ENCODE data around the gene SF3A1.

The SF3A1 gene

DNA sequence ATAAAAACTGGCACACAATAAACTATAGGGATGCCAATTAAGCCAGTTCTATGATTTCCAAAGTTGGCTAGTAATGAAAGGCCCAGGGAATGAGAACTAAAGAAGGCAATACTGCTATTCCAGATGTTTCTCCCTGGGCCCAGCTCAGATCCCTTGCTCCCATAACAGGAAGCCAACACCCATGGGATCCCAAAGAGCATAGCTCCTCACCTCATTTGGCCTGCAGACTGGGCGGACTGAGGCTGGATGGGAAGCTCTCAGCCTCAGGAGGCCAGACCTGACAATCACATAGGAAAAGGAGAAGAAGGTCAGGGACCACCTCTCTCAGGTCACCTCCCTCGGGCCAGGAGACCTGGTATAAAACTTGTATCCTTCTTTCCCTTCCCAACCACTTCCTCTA, 35.2 kb downstream of the SF3A1 start:
- DNase-seq = no peak

DNA sequence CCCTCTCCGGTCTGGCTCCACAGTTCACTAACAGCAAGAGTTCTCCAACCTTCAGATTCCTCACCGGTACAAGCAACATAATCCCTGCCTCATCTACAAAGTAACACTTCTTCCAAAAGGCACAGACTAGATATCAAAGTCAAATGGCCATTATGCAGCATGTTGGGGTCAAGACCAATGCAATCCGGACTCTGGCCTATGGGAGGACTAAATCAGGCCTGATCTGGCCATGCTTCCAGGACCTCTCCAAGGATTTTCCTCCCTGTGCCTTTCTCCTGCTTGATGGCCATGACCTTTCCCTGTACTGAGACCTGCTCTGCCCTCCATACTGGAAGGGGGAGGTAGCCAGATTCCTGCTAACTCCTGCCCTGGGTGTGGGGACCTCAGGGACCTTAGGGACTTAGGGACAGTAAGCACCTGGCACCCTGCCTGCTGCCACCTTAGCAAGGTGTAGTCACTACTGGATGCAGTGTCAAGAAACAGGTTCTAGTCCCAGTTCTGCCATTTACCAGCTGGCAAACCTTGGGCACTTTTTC, 36.6 kb downstream of the SF3A1 start:
- no peak for DNase-seq

DNA sequence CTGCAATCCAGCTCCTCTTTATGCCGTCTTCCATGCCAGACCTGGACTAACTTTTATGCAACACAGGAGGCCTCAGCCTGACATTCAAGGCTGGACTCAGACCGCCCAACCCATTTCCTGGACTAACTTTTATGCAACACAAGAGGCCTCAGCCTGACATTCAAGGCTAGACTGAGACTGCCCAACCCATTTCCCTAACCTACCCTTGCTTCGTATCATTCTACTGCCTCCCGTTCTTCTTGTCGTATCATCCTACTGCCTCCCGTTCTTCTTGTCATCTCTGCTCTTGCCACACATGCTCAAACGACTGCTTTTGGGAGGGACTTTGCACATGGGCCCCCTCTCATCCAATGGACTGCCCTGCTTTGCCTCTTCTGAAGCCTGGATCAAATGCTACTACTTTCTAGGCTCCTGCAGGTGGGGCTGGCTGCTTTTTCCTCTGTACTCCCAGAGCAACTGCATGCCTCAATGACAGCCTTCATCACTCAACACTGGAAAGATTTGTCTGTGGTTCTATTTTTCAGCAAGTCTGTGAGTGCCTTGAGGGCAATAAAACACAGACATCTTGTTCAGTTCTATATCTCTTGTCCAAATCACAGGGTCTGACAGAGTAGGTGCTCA, 37.8 kb downstream of the SF3A1 start:
- no peak for DNase-seq

DNA sequence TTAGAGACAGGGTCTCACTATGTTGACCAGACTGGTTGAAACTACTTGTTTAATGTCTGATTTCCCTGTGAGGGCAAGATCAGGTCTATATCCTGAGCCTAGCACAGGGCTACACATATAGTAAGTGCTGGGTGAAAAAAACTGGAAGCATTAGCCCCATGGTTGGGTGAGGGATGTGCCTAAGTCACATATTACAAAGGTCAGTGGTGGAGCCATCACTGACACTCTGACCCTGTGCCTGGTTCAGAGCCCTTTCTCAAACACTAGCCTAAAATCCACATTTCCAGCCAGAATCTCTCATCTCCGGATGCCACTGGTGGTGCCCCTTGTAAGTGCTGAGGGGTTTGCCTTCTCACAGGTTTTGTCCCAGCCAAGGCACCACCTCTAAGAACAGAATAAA, 38.9 kb downstream of the SF3A1 start:
- no peak for DNase-seq

DNA sequence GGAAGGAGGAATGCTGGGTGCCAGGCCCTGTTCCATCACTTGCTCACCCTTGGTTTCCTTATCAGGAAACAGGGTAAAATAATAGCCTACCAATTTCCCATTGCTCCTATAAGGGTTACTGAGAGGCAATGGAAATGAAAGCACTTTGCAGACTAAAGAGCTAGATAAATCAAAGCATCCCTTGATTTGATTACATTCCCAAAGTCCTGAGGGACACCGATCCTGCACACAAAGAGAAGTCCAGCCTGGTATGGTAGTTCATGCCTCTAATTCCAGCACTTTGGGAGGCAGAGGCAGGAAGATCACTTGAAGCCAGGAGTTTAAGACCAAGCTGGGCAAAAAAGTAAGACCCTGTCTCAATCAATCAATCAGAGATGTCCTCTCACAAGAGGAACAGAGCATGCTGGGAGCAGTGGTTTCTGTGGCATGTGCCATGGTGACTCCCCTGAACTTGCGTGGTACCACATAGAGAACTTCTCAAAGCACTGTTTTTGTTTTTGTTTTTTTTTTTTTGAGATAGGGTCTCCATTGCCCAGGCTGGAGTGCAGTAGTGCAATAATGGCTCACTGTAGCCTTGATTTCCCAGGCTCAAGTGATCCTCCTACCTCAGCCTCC, 40.6 kb downstream of the SF3A1 start:
- no peak for DNase-seq

DNA sequence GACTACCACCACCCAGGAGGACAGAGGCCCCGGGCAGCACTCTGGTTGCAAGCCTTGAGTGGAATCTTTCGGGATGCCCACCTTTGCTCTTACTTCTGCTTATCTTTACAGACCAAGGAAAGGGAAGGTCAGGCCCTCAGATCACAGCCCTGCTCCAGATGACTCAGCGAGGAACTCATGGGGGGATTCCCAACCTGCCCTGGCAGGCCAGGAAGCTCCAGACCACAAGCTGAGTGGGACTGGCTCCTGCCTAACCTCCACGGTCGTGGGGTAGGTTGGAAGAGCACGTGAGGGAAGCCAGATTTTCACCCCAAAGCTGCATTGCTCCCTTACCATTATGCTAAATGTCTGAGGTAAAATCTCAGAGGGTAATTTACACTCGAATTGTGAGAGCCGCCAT, 41.8 kb downstream of the SF3A1 start:
- DNase-seq = peak; percentile 43

DNA sequence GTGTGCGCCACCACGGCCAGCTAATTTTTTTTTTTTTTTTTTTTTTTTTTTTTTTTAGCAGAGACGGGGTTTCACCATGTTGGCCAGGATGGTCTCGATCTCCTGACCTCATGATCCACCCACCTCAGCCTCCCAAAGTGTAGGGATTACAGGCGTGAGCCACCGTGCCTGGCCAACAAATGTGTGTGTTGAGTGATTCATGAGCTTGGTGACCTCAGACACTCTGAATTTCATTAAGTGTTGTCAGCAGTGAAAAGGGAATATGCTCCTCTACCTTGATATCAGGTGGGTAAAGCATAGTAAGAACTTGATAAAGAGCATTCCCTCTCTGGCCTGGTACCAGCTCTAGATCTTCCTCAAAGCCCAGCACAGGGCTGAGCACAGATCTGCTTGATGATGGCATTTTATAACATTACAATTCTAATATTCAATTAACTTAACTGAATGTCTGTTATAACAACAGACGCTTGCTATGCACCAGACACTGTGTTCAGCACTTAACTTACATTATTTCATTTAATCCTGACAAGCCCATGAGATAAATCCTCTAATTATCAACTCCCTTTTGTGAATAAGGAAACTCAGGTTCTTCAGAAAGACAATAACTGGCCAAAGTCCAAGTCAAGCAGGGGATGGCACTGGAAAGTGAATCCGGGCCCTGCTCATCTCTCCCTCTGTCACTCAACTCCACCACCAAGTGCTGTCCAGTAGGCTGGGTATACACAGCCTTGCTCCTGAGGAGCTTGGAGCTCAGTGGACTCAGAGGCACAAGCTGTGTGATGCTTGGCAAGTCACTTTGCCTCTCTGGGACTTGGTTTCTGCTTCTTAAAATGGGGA, 42.9 kb downstream of the SF3A1 start:
- DNase-seq = no peak

DNA sequence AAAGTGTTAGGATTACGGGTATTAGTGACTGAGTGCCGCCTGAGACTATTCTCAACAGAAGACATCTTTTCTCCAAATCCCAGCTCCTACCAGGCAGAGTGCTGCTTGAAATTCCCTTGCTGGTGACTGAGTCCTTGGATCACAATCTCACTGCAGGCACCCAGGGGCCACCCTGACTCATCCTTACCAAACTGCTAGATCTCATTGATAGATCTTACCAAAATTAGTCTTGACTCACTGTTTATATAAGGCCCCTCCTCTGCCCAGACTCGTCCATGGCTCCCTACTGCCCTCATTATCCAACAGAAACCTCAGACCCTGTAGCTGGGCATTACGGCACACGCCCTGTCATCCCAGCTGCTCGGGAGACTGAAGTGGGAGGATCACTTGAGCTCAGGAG, 44.6 kb downstream of the SF3A1 start:
- DNase-seq = no peak

DNA sequence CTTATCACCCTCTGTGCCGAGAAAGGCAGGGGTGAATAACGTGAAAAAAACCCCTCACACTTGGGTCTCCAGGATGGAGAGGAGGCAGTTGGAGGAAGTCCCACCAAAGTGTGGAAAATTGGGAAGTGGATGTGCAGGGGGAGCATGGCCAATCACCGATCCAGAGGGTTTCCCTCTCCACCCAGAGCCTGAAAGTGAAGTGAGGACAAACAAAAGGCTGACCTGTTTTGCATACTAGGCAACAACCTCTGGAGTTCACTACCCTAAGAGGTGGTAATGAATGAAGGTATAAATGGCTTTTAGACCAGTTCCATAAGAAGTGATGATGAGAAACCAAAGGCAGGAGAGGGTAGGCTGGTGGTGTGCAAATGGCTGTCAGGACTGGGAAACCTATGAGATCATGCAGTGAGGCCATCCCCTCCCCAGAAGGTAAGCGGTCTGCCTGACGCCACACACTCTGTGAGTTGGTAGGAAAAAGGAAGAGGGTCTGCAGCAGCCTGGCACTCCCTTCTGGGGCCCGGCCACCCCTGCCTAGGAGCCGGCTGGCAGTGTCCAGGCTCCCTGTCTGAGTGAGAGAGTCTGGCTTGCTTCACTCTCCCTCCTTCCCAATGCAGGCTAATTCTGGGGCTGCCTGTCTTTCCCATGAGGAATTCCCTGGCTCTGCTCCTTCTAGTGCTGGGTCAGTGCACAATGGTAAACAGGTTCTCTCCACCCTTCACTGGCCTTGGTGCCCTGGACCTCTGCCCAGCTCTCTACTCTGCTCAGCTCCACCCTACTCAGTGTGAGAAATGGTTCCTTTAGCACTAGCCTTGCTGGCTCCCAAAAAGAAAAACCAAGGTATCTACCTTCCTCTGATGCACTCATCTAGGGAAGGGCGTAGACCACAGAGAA, 45.6 kb downstream of the SF3A1 start:
- no peak for DNase-seq

DNA sequence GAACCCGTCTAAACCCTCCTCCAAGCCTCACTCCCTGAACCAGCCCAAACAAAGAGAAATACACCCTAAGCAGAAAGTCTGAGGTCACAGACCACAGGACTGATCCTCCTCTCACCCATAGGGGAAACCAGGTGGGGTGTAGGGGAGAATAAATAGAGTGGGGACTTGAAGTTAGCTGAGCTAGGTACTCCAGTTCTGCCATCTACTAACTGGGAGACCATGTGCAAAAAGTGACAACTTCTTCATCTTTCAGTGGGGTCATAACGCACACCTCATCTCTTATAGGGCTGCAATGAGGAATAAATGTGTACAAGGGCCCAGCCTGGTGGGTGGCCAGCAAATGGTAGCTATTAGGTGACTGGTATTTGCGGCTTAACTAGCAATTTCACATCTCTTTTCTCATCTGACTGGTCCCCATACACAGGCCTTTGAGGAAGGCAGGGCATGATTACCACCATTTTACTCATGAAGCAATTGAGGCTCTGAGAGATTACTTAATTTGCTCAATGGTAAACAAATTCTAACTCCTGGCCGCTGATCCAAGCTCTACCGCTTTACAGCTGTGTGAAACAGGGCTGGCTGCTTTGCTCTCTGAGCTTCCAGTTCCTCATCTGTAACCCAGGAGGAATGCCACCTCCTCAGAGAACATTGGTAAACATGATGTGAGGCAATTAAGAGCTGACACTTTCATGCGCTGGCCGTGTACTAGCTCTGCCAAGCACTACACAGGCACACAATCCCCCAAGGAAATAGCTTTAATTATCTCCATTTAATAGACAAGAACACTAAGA, 46.5 kb downstream of the SF3A1 start:
- no peak for DNase-seq

DNA sequence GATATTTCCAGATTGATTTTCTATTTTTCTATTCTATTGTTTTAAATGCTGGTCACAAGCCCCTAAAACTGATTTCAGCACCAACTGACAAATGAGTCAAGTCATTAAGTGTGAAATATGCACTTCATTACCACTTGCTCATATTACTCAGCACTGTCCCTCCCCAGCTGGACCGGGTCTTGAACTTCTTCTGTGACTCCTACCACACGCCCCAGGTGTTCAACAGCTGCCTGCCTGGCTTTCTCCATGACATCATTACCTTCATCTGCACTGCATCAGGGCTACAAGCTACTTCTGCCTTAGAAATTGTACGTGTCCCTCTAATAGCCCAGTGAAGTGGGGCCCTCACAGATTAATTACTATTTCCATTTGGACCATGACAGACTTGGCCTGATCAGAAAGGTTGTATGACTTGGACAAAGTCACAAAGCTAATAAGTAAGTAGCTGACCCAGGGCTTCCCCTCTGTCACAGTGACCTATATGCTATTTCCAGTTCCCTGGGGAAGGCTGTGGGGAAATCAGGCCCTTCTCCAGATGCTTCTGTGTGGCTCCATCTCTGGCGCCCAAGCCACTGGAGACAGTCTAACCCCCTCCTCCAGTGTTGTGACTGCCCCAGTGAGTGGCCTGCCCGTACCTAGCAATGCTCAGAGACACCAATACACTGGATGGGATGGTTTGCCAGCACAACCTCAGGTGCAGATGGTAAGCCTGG, 48.0 kb downstream of the SF3A1 start:
- DNase-seq = no peak

DNA sequence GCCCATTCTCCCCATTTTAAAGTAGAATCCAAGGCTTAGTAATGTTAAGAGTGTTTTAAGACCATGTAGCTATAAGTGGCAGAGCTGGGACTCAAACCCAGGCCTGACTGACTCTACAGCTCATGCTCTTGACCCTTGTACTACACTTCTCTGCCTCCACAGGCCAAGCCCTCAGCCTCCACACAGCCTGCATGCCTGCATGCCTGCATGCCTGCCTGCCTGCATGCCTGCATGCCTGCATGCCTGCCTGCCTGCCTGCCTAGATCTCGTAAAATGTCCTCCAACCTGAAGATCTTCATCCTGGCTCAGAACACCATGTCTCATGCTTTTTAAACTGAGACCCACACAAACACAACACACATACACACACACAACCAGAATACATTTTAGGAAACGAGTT, 48.6 kb downstream of the SF3A1 start:
- no peak for DNase-seq

DNA sequence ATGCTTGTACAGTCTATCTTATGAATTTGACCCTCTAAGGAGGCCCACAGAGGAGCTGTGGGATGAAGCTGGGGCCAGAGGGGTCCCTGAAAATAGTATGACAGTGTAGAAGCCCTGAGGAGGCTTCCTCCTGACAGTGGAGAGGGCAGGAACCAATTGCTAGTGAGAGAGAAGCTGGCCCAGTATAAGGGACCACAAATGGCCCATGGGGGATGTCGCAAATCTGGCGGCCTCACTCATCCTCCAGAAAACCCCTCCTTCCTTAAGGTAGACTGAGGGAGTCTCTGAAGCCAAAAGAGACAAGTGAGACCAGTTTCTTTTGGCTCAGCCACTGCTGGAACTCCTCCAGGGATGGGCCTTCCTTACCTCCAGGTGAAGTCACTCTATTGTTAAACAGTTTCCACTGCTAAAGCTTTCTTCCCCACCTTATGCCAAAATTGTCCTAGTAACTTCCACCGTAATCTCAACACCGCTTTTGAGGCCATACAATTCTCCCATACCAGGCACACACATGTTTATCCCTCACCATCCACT, 49.6 kb downstream of the SF3A1 start:
- no peak for DNase-seq

DNA sequence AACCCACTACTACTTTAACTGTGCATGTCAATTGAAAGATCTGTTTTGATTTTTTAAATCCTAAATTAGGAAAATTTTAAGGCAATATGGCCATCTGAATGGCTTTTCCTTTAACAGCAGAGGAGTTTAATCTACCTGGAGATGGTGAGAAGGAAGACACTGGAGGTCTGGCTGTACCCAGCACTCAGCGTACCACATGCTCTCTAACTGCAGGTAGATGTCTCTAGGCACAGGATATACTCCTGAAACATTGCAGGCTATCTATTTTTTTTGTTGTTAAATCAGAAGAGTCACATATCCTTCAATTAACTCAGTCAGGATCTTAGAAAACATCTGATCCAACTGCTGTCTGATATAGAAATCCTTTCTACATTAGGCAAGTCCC, 50.1 kb downstream of the SF3A1 start:
- no peak for DNase-seq

DNA sequence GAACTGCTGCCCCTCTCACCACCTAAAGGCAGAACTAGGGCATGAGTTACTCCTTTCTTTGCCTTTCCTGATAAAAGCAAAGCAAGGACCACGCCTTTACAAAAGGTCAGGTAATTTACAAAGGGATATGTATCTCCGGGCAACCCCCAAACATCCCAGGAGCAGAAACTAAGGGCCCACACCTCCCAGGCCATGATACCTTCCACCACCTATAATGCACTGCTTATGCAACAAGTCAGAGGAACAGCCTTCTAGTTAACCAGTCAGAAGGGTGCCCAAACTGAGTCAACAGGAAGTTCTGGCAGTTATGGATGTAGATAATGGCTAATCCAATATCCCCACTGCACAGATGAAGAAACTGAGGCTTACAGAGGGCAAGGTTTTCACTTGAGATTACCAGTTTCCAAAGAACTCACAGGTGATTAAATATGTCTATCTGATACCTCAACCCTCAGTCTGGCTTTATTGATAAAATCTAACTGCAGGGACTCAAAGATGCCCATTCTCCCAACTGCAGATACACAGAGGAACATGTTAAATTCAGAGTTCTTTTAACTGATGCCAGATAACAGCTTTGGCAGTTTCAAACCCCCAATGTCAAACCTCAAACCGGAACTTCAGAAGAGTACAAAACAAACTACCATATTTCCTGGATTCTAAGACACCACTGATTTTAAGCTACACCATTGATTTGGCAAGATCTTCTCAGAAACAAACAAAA, 50.6 kb downstream of the SF3A1 start:
- DNase-seq = no peak

DNA sequence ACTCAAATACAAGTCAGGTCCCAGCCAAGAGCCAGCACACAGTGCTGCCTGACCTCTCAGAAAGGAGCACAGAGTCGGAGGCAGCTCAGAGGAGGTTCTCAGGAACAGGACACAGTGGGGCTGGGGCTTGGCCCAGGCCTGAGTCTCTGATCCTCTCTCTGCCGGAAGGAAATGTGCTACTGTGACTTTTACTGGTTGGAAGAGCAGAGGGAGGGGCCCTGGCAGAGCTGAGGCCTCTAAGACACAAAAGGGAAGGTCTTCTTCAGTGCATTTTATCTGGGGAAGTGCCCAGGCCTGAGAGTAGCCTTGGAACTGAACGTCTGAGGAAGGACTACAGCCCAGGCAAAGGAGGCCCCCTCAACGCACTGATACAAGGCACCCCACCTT, 51.2 kb downstream of the SF3A1 start:
- peak; percentile 44 for DNase-seq

DNA sequence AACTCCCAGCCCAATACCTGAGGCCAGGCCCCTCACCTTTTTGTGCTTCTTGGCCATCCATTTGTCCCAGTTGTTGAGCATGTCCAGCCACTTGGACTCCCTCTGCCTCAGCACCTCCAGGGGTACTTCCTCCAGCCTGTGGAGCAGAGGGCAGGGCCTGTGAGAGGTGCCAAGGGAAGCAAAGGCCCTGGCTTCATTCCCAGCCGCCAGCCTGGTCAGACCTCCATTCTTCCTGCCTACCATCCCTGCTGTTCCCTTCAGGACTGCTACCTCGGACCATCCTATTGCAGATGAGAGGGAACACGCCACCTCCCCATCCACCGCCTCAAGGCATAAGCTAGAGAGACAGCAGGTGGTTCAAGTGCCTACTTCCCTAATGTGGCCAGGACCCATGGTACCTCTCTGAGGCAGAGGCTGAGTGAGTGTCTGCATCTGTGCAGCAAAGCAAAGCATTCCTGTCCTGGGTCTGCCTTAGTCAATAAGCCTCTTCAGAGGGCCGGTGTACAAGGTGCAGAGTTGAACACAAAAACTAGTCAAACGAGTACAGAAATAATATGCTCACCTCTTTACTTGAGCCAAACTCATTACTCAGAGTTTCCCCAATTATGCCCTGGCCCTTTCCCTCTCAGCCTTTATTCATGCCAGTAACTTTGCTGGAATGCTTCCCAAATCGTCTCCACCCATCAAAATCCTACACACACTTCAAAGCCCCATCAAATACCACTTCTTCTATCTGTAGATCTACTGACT, 52.0 kb downstream of the SF3A1 start:
- no peak for DNase-seq

DNA sequence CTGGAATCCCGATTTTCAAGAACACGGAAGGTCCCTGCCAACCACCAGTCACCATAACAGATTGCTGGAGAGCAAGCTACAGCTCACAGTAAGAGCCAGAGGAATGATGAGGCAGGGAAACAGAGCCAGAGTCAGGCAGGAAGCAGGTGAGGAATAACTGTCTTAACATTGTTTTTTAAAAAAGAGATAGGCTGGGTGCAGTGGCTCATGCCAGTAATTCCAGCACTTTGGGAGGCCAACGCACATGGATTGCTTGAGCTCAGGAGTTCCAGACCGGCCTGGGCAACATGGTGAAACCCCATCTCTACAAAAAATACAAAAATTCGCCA, 53.9 kb downstream of the SF3A1 start:
- no peak for DNase-seq

DNA sequence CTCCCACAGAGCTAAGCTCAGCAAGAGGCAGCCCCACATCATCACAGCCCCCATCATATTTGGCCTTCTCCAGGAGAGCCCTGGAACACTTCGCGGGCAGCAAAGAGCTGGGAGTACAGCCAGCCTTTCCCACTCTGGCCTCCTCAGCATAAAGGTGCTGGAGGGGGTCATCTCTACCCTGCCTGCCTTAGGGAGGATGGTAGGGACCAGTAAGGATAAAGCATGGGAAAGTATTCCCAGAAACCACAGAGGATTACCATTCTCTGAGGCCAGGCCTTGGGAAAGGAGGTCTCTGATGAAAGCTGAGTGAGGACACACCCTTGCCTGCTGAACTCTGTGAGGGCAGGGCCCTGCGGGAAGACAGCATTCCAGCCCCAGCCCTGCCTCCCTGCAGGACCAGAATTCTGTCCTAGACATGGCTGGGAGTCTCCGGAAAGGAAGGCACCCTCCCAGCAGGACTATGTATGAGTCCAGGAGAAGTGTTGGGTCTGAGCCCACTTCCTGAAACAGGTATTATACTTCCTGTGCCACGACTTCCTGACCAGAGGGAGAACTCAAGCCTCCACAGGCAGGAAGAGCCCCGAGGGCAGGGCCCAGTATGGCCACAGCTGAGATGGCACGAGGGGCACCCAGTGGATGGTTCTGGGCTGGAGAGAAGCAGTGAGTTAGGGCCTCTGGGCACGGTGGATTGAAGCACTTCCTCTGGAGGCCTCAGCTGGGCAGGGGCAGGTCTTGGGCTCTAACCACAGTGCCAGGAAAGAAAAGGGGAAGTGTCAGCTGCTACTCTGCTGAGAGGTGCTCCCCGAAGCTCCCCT, 54.5 kb downstream of the SF3A1 start:
- DNase-seq = no peak
